HFFc6 (cell line): Measurements from ENCODE around the gene CLSTN3. TPM values are rescaled to one million over a fixed set of nuclear protein-coding genes. Genes with fewer than 3 reads are reported as not detected.

Experiments
- DNase-seq: peaks from one replicate; pipeline ENCODE4 v3.0.0-alpha.2; 2018
- H3K27ac Mint-ChIP-seq: 2 replicates; pipeline ENCODE4 v1.8.0; 2020; ENCODE audit warnings: mild to moderate bottlenecking, mixed read lengths
- H3K27me3 Mint-ChIP-seq: 2 replicates; pipeline ENCODE4 v1.8.0; 2021; ENCODE audit warnings: mild to moderate bottlenecking, moderate library complexity, mixed read lengths; ENCODE audit not compliant: insufficient read depth
- H3K36me3 Mint-ChIP-seq: 2 replicates; pipeline ENCODE4 v1.8.0; 2021; ENCODE audit warnings: low read depth, mixed read lengths
- H3K4me1 Mint-ChIP-seq: 2 replicates; pipeline ENCODE4 v1.8.0; 2020; ENCODE audit warnings: low read depth, mixed read lengths
- H3K4me3 Mint-ChIP-seq: 2 replicates; pipeline ENCODE4 v1.8.0; 2020; ENCODE audit warnings: mild to moderate bottlenecking, moderate library complexity, mixed read lengths
- H3K9me3 Mint-ChIP-seq: 2 replicates; pipeline ENCODE4 v1.8.0; 2020; ENCODE audit warnings: mild to moderate bottlenecking, mixed read lengths
- total RNA-seq, 6 experiments: library from RNA; stranded (reverse); fragmentation: NEBNext Ultra II Directional; extraction: Animal tissue kit (Norgen Biotek cat#: 25700); gene quantifications; 2 replicates in 1 of 6; 3 replicates in 5 of 6; pipeline ENCODE4 v1.2.3, GENCODE V29; 2021
- TF ChIP-seq, protein P1 (sequence below): fragments of 200-600 bp; sonication (generic); IDR thresholded peaks from 2 replicates; pipeline ENCODE4 v1.5.0; 2021; ENCODE audit warnings: antibody characterized with exemption, mild to moderate bottlenecking

CLSTN3 gene
- total RNA-seq, 6 experiments from 2014 or later, result 10.4 to 15.5 (median 13.7) TPM

DNA sequence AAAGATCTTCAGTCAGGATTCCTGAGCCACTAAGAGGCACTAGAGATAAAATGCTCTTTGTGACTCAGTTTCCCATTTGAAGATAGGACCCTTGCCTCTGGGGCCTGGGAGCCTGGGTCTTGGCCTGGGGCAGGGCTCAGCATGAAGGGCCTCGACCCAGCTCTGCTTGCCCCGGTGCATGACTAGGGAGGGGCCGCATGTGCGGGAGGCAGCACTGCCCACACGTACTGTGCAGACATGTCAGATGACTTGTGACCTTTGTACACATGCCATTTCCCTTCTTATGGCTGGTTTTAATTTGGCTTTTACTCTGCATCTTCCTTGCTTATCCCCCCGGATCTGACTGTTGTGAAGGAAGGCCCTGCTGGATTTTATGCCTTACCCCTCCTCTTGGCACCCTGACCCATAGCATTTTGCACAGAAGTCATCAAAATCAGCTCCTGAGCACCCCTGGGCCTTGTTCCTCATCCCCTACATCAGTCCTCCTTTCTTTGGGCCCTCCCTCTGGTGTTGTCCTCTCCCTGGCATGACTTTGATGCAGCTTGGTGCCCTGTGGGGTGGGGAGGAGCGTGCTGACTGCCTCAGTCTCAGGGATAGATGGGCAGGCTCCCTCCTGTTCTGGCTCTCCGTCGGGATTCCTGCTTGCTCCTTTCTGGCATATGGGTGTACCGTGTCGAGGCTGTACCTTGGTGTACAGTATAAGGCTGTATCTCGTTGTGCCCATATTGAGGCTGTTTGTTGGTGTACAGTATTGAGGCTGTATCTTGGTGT is 4.4 kb downstream of the CLSTN3 start:
- DNase-seq, result no peak
- peaks cover 9% of the 10 kb centered on the region for H3K4me1 Mint-ChIP-seq
- H3K9me3 Mint-ChIP-seq, result no peaks in the 10 kb centered on the region
- H3K4me3 Mint-ChIP-seq, result no peak overlapping the region
- TF ChIP-seq, protein P1, sequence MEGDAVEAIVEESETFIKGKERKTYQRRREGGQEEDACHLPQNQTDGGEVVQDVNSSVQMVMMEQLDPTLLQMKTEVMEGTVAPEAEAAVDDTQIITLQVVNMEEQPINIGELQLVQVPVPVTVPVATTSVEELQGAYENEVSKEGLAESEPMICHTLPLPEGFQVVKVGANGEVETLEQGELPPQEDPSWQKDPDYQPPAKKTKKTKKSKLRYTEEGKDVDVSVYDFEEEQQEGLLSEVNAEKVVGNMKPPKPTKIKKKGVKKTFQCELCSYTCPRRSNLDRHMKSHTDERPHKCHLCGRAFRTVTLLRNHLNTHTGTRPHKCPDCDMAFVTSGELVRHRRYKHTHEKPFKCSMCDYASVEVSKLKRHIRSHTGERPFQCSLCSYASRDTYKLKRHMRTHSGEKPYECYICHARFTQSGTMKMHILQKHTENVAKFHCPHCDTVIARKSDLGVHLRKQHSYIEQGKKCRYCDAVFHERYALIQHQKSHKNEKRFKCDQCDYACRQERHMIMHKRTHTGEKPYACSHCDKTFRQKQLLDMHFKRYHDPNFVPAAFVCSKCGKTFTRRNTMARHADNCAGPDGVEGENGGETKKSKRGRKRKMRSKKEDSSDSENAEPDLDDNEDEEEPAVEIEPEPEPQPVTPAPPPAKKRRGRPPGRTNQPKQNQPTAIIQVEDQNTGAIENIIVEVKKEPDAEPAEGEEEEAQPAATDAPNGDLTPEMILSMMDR, result no peak
- peaks cover 20% of the 10 kb centered on the region for H3K36me3 Mint-ChIP-seq
- no peak overlapping the region for H3K27ac Mint-ChIP-seq
- H3K27me3 Mint-ChIP-seq, result no peaks in the 10 kb centered on the region; the same call in 1 of the 2 replicates

DNA sequence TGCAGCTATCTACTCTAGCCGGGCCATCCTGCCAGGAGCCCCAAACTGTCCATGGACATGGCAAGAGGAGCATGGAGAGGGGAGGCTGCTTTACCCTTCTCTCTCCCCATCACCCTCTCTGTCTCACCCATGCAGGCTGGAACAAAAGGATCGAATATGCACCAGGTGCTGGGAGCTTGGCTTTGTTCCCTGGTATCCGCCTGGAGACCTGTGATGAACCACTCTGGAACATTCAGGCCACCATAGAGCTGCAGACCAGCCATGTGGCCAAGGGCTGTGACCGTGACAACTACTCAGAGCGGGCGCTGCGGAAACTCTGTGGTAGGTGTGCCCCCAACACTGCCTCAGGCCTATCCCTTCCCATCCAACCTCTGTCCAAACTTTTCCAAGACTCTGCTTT is 5.9 kb downstream of the CLSTN3 start:
- peaks cover 20% of the 10 kb centered on the region for H3K36me3 Mint-ChIP-seq
- H3K4me3 Mint-ChIP-seq, result no peak overlapping the region
- TF ChIP-seq, protein P1, result no peak
- no peak for DNase-seq
- peaks cover 2% of the 10 kb centered on the region for H3K4me1 Mint-ChIP-seq
- no peaks in the 10 kb centered on the region for H3K9me3 Mint-ChIP-seq
- no peak overlapping the region for H3K27ac Mint-ChIP-seq
- no peaks in the 10 kb centered on the region; the same call in none of the 2 replicates for H3K27me3 Mint-ChIP-seq

DNA sequence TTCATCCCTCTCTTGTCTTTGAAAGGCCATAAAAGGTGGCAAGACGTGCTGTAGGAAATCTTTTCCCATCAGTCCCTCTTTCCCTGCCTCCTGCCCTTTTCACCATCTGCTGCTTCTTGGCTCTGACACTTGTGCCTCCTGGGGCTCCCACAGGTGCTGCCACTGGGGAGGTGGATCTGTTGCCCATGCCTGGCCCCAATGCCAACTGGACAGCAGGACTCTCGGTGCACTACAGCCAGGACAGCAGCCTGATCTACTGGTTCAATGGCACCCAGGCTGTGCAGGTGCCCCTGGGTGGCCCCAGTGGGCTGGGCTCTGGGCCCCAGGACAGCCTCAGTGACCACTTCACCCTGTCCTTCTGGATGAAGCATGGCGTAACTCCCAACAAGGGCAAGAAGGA is 6.5 kb downstream of the CLSTN3 start:
- H3K36me3 Mint-ChIP-seq, result peaks cover 20% of the 10 kb centered on the region

DNA sequence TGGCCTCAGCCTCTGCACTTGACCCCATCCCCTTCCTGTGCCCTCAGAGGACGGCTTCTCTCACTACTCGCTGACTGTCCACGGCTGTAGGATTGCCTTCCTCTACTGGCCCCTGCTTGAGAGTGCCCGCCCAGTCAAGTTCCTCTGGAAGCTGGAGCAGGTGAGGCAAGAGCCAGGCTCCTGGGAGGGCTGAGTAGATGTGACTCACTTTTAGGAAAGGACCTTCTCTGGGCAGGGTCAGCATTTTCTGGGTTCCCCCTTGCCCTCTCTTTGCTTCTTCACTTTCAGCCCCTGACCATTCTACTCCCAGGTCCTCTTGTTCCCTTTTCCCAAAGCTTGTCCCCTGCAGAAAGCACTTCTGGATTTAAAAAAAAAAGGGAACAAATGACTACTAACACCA is 7.7 kb downstream of the CLSTN3 start:
- Mint-ChIP-seq H3K27ac (no peak overlapping the region), H3K36me3 (peaks cover 20% of the 10 kb centered on the region), H3K4me1 (no peaks in the 10 kb centered on the region), H3K9me3 (no peaks in the 10 kb centered on the region), H3K27me3 (no peaks in the 10 kb centered on the region; the same call in none of the 2 replicates), H3K4me3 (no peak overlapping the region)
- DNase-seq, result no peak
- TF ChIP-seq, protein P1, result no peak

More for the DNA sequence above, 6.5 kb downstream of the CLSTN3 start:
- no peak overlapping the region for H3K27ac Mint-ChIP-seq
- DNase-seq, result no peak
- TF ChIP-seq, protein P1, result no peak
- H3K4me3 Mint-ChIP-seq, result no peak overlapping the region
- no peaks in the 10 kb centered on the region for H3K9me3 Mint-ChIP-seq
- no peaks in the 10 kb centered on the region; the same call in none of the 2 replicates for H3K27me3 Mint-ChIP-seq
- no peaks in the 10 kb centered on the region for H3K4me1 Mint-ChIP-seq

- Mint-ChIP-seq H3K4me3 (no peak overlapping the region), H3K9me3 (no peaks in the 10 kb centered on the region), H3K27ac (no peak overlapping the region), H3K36me3 (peaks cover 20% of the 10 kb centered on the region), H3K4me1 (no peaks in the 10 kb centered on the region), H3K27me3 (no peaks in the 10 kb centered on the region; the same call in none of the 2 replicates)
- DNase-seq, result no peak
- TF ChIP-seq, protein P1, result no peak
Observed at GRCh38 chr12:7139200-7139599, 9.0 kb downstream of the CLSTN3 start.
